ENCODE data around the gene MAGEH1.
"Not testable (repeated sequence)": the region's sequence is repeated elsewhere in the genome, so short reads cannot be mapped to it uniquely, and the experiment has no call there.

- not testable (repeated sequence) for TF ChIP-seq POLR2A, CTCF (IDR thresholded peaks at IDR 0.05)
These were observed 13.9 kb downstream of the MAGEH1 start for GRCh38 chrX:55465791-55466190.

All from uterus (tissue), 2 donors.